Bronchial epithelial cell (primary cell): Measurements from ENCODE around the gene ADAM8. TPM values are rescaled to one million over a fixed set of nuclear protein-coding genes. Genes with fewer than 3 reads are reported as not detected.
"Not testable (repeated sequence)": the region's sequence is repeated elsewhere in the genome, so short reads cannot be mapped to it uniquely, and the experiment has no call there.

Experiments used
- DNase-seq: peaks from one replicate; pipeline ENCODE4 v3.0.0-alpha.2; 2010; ENCODE audit warnings: low read depth
- FAIRE-seq: peaks from 2 replicates; lab custom pipeline; 2011; peaks lifted over from hg19 to GRCh38; lab: Jason Lieb, UNC
- H3K27me3 ChIP-seq: 2 replicates; pipeline ENCODE4 v1.5.1; 2011; ENCODE audit warnings: low read length; ENCODE audit not compliant: control insufficient read depth, insufficient read depth
- H3K36me3 ChIP-seq: 2 replicates; pipeline ENCODE4 v1.5.1; 2011; ENCODE audit warnings: low read length; ENCODE audit not compliant: control insufficient read depth, insufficient read depth
- H3K4me3 ChIP-seq: 2 replicates; pipeline ENCODE4 v1.5.1; 2011; ENCODE audit warnings: mild to moderate bottlenecking, low read depth, low read length, control low read depth
- total RNA-seq: library from RNA; depleted of rRNA; stranded (reverse); fragments of >200 nt; gene quantifications from 2 replicates; pipeline ENCODE4 v1.2.1, GENCODE V29; 2014
- TF ChIP-seq, protein P1 (sequence below): IDR thresholded peaks from 2 replicates; pipeline ENCODE4 v1.5.1; 2011; ENCODE audit warnings: mild to moderate bottlenecking, moderate library complexity, low read length, control low read depth, inconsistent platforms; ENCODE audit not compliant: insufficient read depth, severe bottlenecking

Gene ADAM8
- total RNA-seq, 1 donor from 2014 or later: 34.2 TPM

DNA sequence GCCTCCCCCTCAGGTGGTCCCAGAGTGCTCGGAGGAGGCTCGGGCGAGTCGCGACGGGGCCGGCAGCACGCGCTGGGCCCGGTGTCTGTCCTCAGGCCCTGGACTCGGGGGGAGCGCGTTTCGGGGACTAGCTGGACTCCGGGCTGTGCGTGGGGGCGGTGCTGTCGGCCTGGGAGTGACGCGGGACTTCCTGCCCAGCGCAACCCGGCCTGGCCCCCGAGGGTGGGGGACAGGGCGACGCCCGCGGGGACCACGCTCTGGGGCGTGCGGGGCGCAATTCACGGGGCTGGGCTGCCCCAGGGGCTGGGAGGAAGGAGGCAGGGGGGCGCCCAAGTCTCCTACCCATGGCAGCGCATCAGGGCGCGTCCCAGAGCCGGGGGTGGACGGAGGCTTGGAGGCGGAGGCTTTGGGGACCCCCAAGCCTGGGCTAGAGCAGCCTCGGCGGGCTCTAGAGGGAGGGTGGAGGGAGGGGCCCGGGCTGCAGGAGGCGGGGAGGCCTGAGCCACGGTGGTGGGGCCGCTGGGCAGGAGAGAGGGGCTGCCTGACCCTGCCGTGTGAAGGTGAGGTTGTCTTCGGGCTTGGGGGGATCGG is 41.3 kb downstream of the ADAM8 start:
- FAIRE-seq (no peak), DNase-seq (no peak)
- Histone ChIP-seq H3K4me3 (no peak overlapping the region), H3K36me3 (no peaks in the 10 kb centered on the region), H3K27me3 (peaks cover 39% of the 10 kb centered on the region)
- TF ChIP-seq, protein P1, sequence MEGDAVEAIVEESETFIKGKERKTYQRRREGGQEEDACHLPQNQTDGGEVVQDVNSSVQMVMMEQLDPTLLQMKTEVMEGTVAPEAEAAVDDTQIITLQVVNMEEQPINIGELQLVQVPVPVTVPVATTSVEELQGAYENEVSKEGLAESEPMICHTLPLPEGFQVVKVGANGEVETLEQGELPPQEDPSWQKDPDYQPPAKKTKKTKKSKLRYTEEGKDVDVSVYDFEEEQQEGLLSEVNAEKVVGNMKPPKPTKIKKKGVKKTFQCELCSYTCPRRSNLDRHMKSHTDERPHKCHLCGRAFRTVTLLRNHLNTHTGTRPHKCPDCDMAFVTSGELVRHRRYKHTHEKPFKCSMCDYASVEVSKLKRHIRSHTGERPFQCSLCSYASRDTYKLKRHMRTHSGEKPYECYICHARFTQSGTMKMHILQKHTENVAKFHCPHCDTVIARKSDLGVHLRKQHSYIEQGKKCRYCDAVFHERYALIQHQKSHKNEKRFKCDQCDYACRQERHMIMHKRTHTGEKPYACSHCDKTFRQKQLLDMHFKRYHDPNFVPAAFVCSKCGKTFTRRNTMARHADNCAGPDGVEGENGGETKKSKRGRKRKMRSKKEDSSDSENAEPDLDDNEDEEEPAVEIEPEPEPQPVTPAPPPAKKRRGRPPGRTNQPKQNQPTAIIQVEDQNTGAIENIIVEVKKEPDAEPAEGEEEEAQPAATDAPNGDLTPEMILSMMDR: no peak

DNA sequence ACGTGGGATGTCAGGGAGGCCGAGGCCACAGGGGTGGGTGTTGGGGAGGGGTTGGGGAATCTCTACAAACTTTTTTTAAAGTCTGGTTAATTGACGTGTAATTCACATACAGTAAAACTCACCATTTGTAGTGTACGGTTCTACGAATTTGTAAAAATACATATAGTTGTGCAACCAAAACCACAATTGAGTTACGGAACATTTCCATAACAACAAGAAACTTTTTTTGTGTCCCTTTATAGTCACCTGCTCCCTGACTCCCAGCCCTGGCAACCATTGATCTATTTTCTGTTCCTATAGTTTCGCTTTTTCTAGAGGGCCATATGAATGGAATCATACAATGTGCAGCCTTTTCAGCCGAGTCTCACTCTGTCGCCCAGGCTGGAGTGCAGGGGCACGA is 41.9 kb downstream of the ADAM8 start:
- peaks cover 38% of the 10 kb centered on the region for H3K27me3 ChIP-seq
- not testable (repeated sequence) for FAIRE-seq, H3K36me3 ChIP-seq, H3K4me3 ChIP-seq, DNase-seq

DNA sequence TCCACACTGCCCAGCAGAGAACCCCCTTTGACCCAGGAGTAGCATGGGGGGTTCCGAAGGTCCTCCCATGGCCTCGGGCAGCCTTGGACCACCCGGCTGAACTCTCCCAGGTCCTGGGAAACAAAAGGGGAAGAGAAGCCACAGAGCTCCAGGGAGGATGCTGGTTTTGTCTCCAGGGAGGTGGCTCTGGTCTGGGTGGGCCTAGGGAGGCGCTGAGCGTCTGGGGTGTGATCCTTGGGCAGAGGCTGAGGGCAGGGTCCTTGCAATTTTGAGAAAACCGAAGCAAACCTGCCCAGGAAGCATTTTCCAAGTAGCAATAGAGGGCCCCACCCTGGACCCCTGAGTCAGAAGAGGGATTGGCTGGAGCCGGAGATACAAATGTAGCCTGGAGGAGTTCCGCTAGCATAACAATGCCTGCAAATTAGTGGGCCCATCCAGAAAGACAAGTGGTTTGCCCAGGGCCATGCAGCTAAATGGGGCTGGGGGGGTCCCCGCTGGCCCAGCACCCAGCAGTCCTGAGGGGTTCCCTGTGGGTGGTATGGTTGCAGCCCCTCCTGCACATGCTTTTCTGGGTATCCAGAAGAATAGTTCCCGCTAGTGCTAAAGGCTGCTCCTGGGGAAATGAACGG is 44.6 kb downstream of the ADAM8 start:
- FAIRE-seq: no peak
- H3K36me3 ChIP-seq: no peaks in the 10 kb centered on the region
- TF ChIP-seq, protein P1: no peak
- H3K27me3 ChIP-seq: peaks cover 30% of the 10 kb centered on the region
- DNase-seq: no peak
- no peak overlapping the region for H3K4me3 ChIP-seq

DNA sequence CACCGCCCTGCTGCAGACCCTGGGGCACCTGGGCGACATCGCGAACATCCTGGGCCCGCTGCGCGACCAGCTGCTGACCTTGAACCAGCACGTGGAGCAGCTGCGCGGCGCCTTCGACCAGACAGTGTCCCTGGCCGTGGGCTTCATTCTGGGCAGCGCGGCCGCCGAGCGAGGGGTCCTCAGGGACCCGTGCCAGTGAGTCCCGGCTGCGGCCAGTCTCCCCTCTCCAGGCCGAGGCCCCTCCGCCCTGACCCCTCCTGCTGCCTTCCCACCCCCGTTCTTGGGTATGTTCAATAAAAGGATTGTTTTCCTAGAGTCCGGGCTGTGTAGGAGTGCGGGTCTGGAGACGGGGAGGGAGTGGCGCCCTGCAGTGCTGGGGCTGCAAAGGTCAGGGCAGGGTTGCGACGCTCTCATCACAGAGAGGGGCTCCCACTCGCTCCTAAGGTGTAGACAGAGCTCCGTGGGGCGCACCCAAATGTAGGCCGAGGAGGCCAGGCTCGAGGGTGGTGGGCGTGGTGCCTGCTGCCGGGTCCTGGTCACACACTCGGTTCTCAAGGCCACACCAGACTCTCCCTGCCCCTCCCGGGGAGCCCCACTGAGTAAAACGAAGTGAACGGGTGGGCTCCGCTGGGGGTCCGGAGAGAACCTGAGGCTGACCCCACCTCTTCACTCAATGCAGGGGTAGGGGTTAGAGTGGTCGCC is 45.3 kb downstream of the ADAM8 start:
- no peak for DNase-seq
- FAIRE-seq: no peak
- H3K36me3 ChIP-seq: no peaks in the 10 kb centered on the region
- H3K27me3 ChIP-seq: peaks cover 27% of the 10 kb centered on the region
- TF ChIP-seq, protein P1: no peak
- no peak overlapping the region for H3K4me3 ChIP-seq

DNA sequence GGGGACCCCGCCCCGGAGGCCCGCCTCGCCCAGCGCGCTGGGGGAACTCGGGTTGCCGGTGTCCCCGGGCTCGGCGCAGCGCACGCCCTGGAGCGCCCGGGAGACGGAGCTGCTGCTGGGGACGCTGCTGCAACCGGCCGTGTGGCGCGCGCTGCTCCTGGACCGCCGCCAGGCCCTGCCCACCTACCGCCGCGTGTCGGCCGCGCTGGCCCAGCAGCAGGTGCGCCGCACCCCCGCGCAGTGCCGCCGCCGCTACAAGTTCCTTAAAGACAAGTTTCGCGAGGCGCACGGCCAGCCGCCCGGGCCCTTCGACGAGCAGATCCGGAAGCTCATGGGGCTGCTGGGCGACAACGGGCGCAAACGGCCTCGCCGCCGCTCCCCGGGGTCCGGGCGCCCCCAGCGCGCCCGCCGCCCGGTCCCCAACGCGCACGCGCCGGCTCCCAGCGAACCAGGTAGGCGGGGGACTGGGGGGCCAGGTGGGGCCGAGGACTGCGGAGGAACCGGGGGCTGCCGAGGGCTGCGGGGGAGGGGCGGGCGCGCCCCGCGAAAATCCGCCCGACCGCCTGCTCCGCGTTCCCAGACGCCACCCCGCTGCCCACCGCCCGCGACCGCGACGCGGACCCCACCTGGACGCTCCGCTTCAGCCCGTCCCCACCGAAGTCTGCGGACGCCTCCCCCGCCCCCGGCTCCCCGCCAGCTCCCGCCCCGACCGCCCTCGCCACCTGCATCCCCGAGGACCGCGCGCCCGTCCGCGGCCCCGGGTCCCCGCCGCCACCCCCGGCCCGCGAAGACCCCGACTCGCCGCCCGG is 46.1 kb downstream of the ADAM8 start:
- TF ChIP-seq, protein P1: no peak
- H3K4me3 ChIP-seq: no peak overlapping the region
- H3K27me3 ChIP-seq: peaks cover 23% of the 10 kb centered on the region
- H3K36me3 ChIP-seq: no peaks in the 10 kb centered on the region
- no peak for DNase-seq
- no peak for FAIRE-seq

DNA sequence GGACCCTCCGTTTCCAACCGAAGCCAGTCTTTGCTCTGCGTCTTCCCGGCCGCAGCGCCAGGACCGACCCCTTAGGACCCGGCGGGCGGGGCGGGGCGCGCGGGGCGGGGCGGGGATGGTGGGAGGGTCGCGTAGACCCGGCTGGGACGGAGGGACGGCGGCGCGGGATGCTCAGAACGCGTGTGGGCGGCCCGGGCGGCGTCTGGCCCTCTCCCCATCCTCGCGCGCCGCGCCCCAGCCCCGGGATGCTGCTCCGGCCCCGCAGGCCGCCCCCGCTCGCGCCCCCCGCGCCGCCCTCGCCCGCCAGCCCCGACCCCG is 46.7 kb downstream of the ADAM8 start, which contains the start of gene UTF1:
Gene UTF1, plus strand, starts transcription at position 174 of the 318 bp plus-strand sequence. Its CDS starts 72 bp downstream, at position 246.
- H3K4me3 ChIP-seq: no peak within 1 kb of the TSS

More for the DNA sequence above, 46.7 kb downstream of the ADAM8 start, which contains the start of gene UTF1:
- DNase-seq: no peak
- TF ChIP-seq, protein P1: no peak
- no peak for FAIRE-seq
- Histone ChIP-seq H3K36me3 (no peaks in the 10 kb centered on the region), H3K27me3 (peaks cover 21% of the 10 kb centered on the region)
